Activated CD4-positive, CD25-positive, alpha-beta regulatory T cell (primary cell): ENCODE measurements around the gene CBX2.
"Not testable (repeated sequence)": the region's sequence is repeated elsewhere in the genome, so short reads cannot be mapped to it uniquely, and the experiment has no call there.

Experiments
- DNase-seq, 4 experiments: peaks; one replicate each; lab custom pipeline; 2025; lab: John Stamatoyannopoulos, UW

Gene CBX2

GRCh38 chr17:79742951-79743476 lies 34.9 kb upstream of the CBX2 start:
- no peak for DNase-seq

DNA sequence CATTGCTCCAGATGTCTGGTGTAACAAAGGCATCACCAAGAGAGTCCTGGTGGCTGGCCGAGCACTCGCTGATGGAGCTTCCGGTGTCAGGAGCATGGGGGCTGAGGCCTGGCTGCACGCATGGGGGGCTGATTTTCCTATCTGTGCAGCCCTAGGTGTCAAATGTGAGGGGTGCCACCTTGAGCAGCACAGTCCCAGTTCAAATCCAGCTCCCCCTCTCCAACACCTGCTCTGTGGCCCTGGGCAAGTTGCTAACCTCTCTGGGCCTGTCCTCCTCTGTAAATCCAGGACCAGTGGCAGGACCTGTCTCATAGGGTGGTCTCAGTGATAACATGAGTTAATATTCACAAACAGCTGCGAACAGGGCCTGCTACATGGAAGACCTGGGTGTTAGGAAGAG lies 34.3 kb upstream of the CBX2 start:
- no peak for DNase-seq

DNA sequence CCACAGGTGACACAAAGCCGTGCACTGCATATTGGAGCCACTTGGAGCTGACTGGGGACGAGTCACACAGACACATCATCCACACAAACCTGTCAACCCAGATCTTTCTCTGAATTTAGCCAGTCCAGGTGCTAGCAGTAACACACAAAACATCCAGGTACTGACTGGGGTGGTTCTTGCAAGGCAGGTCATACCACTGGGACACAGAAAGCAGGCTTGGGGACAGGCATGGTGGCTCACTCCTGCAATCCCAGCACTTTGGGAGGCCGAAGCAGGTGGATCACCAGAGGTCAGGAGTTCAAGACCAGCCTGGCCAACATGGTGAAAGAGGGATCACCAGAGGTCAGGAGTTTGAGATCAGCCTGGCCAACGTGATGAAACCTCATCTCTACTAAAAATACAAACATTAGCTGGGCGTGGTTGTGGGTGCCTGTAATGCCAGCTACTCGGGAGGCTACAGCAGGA lies 32.3 kb upstream of the CBX2 start:
- DNase-seq = no peak

DNA sequence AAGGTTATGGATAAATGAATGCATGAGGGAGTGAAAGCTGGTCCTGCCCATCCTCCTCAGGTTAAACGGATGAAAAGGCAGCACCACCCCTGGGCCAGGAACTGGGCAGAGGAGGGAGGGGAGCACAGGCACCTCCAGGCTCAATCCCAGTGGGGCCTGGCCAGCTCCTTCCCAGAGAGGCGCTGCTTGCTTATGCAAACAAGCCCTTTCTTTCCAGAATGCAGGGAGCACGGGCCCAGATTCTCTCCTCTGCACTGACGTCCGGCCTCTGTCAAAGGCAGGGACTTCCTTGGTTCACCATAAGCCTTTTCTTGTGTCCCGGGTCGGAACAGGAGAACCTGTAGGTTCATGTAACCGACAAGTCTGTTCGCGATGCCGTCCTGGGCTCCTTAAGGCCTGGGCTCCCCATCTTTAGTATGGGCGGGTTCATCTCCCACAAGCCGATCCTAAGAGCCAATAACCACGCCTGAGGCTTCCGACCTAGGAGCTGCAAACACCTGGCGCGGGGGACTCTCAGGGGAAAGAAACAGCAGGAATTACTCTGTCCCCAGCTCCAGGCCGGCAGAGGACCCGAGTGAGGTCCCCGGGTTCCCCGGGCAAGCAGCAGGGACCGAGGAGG lies 30.9 kb upstream of the CBX2 start:
- DNase-seq = no peak

GRCh38 chr17:79747508-79748294 lies 30.2 kb upstream of the CBX2 start:
- no peak for DNase-seq

GRCh38 chr17:79748295-79749099 lies 29.5 kb upstream of the CBX2 start:
- no peak for DNase-seq

DNA sequence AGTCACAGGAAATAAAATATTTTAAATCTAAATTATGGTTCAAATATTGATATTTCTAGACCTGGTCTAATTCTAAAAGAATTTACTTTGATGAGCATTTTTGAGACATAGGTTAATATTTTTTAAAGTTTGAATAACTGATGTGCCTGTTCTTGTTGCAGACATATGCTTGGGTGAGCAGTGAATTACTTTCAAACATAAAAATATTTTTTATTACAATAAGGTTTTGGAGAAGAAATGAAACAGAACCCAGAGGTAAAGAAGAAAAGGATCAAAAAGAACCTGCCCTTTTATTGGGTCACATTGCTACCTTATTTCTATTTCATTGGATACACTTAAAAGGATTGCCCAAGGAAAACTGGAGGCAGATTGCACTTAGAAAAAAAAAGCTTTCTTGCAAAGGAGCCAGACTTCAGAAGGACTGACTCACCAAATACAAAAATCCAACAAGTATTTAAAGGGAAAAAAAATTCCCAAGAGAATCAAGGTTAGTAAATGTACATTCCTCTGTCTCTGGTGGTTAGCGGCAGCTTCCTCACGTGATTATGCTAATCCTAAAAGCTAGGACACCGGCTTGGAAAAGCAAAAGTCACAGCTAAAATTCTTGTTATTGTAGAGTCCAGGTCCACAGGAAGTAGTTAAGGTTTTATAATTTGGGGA lies 28.7 kb upstream of the CBX2 start:
- no peak for DNase-seq

- no peak for DNase-seq
Observed at GRCh38 chr17:79749958-79750357, 28.0 kb upstream of the CBX2 start.

- no peak for DNase-seq
Observed at GRCh38 chr17:79750650-79751545, 27.1 kb upstream of the CBX2 start.

- DNase-seq = no peak
Observed at GRCh38 chr17:79752175-79752574, 25.8 kb upstream of the CBX2 start.

- DNase-seq = no peak
Observed at GRCh38 chr17:79754370-79754769, 23.6 kb upstream of the CBX2 start.

GRCh38 chr17:79754903-79755302 lies 23.0 kb upstream of the CBX2 start:
- not testable (repeated sequence) for DNase-seq

- DNase-seq = no peak
Observed at GRCh38 chr17:79755591-79755990, 22.4 kb upstream of the CBX2 start.

DNA sequence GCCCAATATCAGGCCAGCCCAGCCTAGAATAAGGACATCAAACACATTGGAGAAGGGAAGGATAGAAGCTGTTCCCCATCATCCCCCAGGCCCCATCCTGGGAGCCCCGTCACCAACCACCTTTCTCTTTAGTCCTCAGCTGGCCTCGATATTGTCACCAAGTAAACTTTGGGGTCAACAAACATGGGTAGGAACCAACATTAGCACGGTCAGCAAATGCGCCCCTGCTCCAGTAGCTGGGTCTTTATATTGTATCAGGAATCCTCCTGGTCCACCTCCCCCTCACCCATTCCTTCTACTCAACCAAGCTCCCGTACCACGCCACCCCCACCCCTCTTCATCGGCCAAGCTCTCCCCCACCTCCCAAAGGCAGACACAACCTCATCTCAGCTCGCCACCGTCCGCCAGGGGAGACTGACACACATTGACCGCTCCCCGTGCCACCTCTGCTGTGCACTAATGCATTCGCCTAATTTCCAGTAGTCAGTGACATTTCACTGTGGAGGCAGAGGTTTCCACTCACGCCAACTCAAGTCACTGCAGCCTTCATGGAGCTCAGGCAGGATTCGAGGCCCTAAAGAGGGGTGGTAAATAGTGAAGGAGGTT lies 20.7 kb upstream of the CBX2 start:
- no peak for DNase-seq

- no peak for DNase-seq
Observed at GRCh38 chr17:79758271-79758670, 19.7 kb upstream of the CBX2 start.

- DNase-seq = no peak
Observed at GRCh38 chr17:79760197-79760906, 17.6 kb upstream of the CBX2 start.

GRCh38 chr17:79761894-79762589 lies 15.9 kb upstream of the CBX2 start:
- no peak for DNase-seq

DNA sequence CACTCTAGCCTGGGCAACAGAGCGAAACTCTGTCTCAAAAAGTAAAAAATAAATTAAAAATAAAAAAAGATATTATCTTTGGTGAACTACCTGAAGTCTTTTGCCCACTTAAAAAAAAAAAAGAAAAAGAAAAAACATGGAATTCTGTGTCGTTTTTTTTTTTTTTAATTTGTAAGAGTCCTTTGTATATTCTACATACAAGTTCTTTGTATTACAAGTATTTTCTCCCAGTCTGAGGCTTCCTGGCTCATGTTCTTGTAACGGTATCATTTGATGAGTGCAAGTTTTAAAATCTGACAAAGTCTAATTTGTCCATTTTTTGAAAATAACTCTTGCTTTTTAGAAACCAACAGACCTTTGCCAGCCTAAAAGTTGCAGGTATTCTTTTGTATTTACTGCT lies 12.2 kb upstream of the CBX2 start:
- no peak for DNase-seq
